ENCODE data around the gene RAB11B.
"Not testable (repeated sequence)": the region's sequence is repeated elsewhere in the genome, so short reads cannot be mapped to it uniquely, and the experiment has no call there.

The RAB11B gene

DNA sequence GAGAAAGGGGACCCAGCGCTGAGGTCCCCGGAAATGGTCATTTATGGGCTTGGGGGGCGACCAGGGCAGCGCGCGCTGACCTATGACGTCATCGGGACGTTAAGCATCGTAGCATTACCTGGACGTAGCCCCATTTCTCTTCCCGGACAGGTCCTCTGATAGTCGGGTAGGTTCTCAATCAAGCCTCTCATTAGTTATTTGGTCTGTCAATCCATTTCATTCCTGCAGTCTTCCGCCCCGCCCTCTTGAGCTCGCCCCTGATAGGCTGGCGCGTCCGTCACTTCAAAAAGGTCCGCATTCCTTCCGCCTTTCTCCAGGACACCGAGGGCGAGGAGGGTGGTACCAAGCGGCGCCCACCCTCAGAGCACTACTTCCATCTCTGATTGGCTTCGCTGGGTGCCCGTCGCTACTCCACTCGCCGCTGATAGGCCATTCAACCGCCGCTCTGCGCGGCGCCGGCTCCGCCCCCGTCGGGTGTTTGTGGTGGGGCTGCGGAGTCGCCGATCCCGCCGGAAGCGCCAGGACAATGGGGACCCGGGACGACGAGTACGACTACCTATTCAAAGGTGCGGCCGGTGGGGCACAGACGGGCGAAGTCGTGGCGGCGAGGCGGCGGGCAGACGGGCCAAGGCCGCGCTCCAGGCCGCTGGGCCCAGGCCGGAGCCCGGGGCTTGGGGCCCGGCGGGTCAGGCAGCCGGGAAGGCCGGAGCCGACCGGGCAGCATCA, at the start of gene RAB11B:
TSS of gene RAB11B (plus strand) at position 470 of the 726 bp plus-strand sequence. CDS start at position 527, 57 bp downstream.
- H3K4me3 ChIP-seq (ENCODE audit: low read depth, low read length), result peak within 1 kb of the TSS; percentile 87

DNA sequence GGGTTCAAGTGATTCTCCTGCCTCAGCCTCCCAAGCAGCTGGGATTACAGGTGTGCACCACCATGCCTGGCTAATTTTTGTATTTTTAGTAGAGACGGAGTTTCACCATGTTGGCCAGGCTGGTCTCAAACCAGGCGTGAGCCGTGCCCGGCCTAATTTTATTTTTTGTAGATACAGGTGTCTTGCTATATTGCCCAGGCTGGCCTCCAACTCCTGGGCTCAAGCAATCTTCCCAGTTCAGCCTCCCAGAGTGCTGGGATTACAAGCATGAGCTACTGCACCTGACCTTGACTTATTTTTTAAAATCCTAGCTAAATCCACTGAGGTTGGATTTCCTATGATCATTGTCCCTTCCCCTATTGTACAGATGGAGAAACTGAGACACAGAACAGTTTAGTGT, 48.7 kb upstream of the RAB11B start:
- not testable (repeated sequence) for H3K4me3 ChIP-seq (ENCODE audit: low read depth, low read length)

DNA sequence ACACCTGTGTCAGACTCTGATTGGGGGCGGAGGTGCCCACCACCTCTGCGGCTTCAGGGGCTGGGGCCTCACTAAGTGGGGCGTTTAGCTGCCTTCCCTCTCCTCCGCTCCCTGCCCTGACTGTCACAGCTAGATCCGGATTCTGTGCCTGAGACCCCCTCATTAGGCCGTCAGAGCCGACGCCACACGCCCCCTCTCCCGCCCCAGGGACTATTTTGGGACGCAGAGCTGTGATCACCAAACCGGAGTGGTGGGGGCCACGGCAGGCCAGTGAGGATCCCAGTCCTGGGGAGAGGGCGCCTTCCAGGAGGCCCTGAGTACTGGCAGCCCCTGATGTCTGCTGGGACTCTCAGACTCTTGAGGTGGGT, 47.9 kb upstream of the RAB11B start:
- no peak overlapping the region for H3K4me3 ChIP-seq (ENCODE audit: low read depth, low read length)

DNA sequence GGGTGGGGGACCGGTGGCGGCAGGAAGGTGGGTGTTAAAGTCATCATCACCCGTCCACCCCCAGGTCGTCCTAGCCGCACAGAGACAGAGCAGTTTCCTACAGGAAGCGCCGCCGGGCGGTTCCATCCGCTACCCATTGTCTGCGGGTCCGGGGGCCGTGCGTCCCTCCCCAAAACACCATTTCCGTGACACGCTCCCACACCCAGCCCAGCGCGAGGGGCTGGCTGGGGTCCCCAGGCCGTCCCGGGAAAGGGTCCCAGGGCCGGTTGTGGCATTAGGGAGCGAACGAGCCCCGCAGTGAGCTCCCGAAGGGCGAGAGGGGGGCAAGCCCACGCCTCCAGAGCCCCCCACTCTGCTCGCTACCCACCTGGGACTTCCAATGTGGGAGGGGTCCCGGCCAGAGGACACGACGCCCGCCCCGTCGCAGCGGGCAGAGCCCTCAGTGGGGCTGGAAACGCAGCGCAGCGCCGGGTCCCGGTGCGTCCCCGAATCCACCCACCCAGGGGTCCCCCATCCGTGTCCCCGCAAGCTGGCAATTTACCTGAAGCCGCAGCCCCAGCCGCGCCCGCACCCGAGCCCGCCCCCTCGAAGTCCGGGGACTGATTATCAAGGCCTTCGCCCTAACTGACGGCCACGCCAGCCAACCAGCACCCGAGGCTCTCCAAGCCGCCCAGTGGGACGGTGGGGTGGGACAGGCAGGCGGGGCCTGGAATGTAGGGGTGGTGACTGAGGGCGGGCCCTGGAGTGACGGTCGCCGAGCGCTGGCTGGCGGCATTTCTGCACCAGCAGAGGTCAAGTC, 47.3 kb upstream of the RAB11B start, which contains the start of gene KANK3:
TSS of gene KANK3 (minus strand) at position 579 of the 799 bp plus-strand sequence. CDS start 5,434 bp downstream, outside the sequence.
- peak within 1 kb of the TSS; percentile 57 for H3K4me3 ChIP-seq (ENCODE audit: low read depth, low read length)

DNA sequence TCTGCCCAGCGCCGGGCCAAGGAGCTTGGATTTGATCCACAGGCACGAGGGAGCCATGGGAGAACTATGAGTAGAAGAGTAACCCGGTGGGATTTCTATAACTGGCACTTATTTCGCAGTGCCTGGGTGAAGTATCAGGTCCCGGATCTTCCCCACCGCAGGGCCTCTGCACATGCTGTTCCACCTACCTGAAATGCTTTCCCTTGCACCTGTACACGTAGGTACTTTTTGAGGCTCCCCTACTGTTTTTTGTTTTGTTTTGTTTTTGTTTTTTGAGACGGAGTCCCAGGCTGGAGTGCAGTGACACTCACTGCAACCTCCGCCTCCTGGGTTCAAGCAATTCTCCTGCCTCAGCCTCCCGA, 46.7 kb upstream of the RAB11B start:
- no peak overlapping the region for H3K4me3 ChIP-seq (ENCODE audit: low read depth, low read length)

DNA sequence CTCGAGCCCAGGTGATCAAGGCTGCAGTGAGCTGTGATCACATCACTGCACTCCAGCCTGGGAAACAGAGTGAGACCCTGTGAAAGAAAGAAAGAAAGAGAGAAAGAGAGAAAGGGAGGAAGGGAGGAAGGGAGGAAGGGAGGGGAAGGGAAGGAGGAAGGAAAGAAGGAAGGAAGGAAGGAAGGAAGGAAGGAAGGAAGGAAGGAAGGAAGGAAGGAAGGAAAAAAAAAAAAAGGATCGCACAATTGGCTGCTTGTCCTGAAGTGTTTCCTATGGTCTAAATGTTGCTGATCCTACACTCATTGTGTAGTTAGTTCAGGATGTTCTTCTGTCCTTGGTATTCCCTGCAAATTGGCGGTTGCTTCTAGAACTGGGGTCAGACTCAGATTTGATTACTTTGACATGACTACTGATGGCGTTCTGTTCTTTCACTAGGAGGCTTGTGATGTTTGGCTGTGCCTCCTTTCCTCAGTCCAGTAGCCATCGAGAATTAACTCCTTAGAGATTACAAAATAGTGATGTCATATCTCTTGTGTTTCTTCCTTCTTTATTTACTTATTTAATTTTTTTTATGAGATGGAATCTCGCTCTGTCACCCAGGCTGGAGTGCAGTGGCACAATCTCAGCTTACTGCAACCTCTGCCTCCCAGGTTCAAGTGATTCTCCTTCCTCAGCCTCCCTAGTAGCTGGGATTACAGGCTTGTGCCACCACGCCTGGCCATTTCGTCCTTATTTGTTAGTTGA, 40.4 kb upstream of the RAB11B start:
- not testable (repeated sequence) for H3K4me3 ChIP-seq (ENCODE audit: low read depth, low read length)

DNA sequence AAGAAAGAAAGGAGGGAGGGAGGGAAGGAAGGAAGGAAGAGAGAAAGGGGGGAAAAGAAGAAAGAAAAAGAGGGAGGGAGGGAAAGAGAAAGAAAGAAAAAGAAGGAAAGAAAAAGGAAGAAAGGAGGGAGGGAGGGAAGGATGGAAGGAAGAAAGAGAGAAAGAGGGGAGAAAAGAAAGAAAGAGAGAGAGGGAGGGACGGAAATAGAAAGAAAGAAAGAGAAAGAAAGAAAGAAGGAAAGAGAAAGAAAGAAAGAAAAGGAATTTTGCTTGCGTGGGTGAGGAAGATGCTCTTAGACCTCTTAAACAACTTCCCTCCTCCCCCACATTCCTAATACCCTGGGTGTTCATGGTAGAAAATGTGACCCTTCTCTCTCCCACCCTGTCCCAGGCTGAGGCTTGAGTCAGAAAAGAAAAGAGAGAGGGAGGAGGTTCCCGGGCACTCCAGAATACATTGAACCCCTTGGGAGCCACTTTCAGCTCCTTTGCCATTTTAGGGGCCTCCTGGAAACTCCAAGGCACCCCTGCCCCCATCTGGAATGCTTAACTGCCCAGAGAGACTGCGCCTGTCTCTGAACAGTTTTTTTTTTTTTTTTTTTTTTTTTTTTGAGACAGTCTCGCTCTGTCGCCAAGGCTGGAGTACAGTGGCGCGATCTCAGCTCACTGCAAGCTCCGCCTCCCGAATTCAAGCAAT, 37.9 kb upstream of the RAB11B start:
- H3K4me3 ChIP-seq (ENCODE audit: low read depth, low read length), result no peak overlapping the region

DNA sequence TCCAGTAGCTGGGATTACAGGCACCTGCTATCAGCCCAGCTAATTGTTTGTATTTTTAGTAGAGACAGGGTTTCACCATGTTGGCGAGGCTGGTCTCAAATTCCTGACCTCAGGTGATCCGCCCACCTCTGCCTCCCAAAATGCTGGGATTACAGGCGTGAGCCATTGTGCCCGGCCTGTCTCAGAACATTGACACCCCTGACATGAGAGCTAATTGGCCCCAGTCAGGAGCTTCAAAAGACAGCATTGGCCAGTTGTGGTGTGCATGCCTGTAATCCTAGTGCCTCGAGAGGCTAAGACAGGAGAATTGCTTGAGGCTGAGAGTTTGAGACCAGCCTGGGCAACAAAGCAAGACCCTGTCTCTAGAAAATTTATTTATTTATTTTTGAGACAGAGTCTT, 37.3 kb upstream of the RAB11B start:
- H3K4me3 ChIP-seq (ENCODE audit: low read depth, low read length), result not testable (repeated sequence)

DNA sequence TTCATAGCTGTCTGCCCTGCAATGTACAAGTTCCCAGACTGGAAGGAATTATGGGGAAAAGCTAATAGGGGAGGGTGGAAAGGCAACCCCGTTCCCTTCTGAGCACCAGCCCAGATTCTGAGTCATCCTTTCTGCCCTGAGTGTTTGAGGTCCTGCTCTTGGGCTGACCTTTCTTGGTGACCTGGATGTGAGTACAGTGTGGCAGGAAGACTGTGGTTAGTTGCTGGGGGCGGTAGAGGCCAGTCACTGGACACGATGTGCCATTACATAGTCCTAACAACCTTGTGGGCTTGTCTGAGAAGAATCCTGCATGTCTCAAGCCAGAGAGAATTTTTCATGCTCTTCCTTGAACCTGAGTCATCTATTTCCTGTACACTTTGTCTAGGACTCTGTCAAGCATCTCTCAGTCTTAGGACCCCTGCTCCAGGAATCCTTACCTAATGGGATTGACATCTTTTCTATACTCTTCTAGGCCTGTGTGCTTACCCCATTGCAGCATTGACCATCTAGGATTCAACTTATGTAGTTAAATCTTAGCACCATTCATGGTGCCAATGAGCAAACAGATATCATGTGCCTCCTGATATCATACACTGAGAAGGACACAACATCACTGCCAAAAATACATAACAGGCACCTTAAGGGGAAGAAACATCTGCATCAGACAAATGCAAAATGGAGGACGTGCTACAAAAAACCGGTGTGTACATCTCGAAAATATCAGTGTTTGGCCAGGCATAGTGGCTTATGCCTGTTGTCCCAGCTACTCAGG, 34.3 kb upstream of the RAB11B start:
- no peak overlapping the region for H3K4me3 ChIP-seq (ENCODE audit: low read depth, low read length)

DNA sequence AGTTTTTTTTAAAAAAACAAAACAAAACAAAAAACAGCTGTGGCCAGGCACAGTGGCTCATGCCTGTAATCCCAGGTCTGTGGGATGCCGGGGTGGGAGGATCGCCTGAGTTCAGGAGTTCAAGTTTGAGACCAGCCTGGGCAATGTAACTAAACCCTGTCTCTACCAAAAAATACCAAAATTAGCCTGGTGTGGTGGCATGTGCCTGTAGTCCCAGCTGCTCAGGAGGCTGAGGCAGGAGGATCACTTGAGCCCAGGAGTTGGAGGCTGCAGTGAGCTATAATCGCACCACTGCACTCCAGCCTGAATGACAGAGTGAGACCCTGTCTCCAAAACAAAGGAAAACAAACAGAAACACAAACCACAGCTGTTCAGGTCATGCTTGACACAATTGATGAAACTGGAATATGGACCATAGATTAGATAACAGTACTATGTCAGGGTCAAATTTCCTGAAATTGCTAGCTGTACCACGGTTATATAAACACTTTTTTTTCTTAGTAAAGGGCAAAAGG, 33.1 kb upstream of the RAB11B start:
- H3K4me3 ChIP-seq (ENCODE audit: low read depth, low read length), result no peak overlapping the region

DNA sequence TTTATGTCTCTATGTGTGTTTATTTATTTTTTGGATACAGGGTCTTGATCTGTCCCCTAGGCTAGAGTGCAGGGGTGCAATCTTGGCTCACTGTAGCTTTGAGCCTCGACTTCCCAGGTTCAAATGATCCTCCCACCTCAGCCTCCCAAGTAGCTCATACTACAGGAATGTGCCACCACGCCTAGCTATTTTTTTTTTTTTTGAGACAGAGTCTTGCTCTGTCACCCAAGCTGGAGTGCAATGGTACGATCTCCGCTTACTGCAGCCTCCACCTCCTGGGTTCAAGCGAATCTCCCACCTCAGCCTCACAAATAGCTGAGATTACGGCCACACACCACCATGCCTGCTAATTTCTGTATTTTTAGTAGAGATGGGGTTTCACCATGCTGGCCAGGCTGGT, 31.2 kb upstream of the RAB11B start:
- no peak overlapping the region for H3K4me3 ChIP-seq (ENCODE audit: low read depth, low read length)

DNA sequence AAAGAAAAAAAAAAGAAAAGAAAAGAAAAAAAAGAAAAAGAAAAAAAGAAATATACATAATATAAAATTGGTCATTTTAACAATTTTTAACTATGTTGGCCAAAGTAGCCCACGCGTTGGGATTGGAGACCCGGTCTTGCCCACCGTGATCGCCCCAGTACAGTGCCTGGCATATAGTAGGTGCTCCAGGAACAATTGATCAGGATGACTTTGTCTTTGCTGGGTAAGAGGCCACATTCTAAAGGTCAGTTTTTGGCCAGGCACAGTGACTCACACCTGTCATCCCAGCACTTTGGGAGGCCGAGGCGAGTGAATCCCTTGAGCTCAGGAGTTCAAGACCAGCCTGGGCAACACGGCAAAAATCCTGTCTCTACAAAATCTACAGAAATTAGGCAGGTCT, 30.0 kb upstream of the RAB11B start:
- H3K4me3 ChIP-seq (ENCODE audit: low read depth, low read length), result no peak overlapping the region

DNA sequence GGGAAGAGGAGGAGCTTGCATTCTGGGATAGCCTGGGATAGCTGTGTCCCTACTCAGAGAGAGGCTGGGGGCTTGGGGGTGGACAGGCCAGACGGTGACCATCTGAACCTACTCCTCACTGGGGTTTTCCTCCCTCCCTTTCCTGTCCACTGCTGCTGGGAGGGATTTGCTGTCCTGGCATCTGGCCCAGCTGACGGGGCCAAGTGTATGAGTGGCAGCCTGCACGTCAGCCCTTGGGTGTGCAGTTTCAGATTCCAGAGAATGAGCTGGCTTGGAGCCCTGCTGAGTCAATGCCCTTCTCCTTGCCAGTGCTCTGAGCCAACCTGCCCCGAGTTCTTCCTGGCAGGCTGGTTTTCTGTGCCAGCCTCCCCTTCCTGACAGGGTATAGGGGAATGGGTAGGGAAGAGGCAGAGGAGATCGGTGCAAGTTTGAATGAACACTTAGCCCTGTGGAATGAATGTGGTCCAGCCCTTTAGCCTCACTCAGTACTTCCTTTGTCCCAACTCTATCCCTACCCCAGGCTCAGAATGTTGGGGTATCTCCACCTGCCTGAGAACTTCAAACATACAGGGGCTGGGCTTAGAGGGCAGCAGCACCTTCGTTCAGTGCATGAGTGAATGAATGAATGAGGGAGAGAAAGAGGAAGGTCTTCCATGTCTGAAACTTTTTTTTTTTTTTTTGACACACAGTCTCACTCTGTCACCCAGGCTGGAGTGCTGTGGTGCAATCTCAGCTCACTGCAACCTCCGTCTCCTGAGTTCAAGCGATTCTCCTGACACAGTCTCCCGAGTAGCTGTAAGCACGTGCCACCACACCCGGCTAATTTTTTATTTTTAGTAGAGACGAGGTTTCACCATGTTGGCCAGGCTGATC, 28.0 kb upstream of the RAB11B start:
- H3K4me3 ChIP-seq (ENCODE audit: low read depth, low read length), result no peak overlapping the region

DNA sequence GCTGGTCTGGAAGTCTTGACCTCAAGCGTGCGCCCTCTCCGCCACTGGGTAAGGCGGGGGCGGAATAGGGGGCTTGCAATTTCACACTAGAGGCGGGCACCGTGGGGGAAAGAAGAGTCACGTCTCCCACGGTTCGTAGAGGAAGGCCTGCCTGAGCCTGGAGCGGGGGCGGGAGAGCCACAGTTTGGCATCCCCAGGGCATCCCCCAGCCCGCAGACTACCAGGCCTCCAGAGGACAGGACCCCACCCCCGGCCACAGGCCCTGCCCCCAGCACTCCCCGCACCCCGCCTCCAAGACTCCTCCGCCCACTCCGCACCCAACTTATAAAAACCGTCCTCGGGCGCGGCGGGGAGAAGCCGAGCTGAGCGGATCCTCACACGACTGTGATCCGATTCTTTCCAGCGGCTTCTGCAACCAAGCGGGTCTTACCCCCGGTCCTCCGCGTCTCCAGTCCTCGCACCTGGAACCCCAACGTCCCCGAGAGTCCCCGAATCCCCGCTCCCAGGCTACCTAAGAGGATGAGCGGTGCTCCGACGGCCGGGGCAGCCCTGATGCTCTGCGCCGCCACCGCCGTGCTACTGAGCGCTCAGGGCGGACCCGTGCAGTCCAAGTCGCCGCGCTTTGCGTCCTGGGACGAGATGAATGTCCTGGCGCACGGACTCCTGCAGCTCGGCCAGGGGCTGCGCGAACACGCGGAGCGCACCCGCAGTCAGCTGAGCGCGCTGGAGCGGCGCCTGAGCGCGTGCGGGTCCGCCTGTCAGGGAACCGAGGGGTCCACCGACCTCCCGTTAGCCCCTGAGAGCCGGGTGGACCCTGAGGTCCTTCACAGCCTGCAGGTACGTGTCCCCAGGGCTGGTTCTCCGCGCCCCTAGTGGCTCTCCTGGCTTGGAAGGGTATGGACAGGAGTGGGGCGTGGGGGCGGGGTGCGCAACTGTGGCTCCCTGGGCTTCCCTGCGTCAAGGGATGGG, 26.1 kb upstream of the RAB11B start, which contains the start of gene ANGPTL4:
TSS of gene ANGPTL4 (plus strand) at position 353 of the 969 bp plus-strand sequence. CDS start at position 520, 167 bp downstream.
- peak within 1 kb of the TSS; percentile 56 for H3K4me3 ChIP-seq (ENCODE audit: low read depth, low read length)

DNA sequence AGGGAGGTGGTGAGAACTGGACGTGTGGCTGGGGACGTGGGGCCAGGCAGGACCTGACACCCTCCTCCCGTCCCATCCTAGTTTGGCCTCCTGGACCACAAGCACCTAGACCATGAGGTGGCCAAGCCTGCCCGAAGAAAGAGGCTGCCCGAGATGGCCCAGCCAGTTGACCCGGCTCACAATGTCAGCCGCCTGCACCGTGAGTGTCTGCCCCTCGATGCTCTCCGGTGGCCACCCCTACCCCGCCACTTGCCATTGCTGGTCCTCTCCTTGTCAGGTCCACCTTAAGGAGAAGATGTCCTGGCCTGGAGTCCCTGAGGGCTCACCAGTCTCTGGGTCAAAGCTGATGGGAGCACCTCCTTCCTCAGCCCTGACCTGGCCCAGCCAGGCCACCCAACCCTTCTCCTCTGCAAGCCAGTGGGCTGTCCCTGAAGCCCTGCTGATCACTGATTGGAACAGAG, 24.0 kb upstream of the RAB11B start:
- H3K4me3 ChIP-seq (ENCODE audit: low read depth, low read length), result no peak overlapping the region

DNA sequence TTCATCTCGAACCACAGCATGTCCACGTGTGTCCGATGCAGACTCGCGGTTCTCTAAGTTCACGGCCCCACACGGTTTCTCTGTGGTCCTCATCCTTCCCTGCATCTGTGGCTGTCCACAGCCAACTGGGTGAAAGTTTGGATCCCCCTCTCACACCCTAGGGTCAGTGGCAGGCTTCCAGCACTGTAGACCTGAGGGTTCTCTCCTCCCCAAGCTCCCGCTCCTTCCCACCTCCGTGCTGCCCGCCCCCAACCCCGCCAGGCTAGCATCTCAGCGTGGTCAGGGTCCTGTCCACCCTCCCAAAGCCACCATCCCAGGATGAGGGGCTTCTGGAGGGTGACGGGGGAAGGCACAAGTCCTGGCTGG, 23.2 kb upstream of the RAB11B start:
- H3K4me3 ChIP-seq (ENCODE audit: low read depth, low read length), result no peak overlapping the region

DNA sequence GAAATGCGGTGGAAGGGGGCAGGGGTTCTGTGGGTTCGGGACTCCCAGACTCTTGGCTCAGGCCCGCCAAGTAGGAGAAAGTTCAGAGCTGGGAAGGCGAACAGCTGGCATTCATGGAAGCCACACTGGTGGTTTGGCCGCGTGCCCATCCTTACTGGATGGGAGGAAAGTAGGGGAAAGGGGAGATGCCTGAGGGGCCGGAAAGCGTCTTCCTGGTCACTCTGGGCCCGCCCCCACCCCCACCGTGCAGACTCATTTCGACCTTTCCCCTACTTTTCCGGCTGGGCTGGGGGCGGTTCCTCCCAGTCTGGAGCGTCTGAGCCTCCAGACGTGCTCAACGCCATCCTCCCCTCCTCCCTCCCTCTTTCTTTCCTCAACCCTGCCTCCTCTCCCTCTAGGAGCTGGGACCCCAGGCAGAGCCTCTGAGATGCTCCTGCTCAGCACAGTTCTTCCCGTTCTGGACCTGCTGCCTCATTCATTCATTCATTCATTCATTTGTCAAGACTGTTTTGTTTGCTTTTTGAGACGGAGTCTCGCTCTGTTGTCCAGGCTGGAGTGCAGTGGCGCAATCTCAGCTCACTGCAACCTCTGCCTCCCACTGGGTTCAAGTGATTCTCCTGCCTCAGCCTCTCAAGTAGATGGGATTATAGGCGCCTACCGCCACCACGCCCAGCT, 22.7 kb upstream of the RAB11B start:
- no peak overlapping the region for H3K4me3 ChIP-seq (ENCODE audit: low read depth, low read length)

Data from iPS-11a (cell line).